Liver (tissue), 9 donors: Measurements from ENCODE around the gene CCDC78. TPM values are rescaled to one million over a fixed set of nuclear protein-coding genes. Genes with fewer than 3 reads are reported as not detected.

Experiments
- DNase-seq: peaks from one replicate; pipeline ENCODE4 v3.0.0-alpha.2; 2017; ENCODE audit warnings: low spot score
- H3K27ac ChIP-seq, 2 donors: one replicate each; pipeline ENCODE4 v1.7.0; 2013; ENCODE audit warnings: inconsistent platforms in 2 of 2, low read length in 2 of 2, control low read depth in 1 of 2, low read depth in 1 of 2, mild to moderate bottlenecking in 1 of 2
- H3K27me3 ChIP-seq, 4 donors: one replicate each; pipeline versions ENCODE4 v1.6.1 to v1.7.0; 2013; ENCODE audit warnings: low read length in 3 of 4, inconsistent platforms in 1 of 4, mild to moderate bottlenecking in 1 of 4, moderate library complexity in 1 of 4; ENCODE audit not compliant: control insufficient read depth in 4 of 4, insufficient read depth in 4 of 4
- H3K36me3 ChIP-seq, 4 donors: one replicate each; pipeline versions ENCODE4 v1.6.1 to v1.7.0; 2013; ENCODE audit warnings: low read length in 3 of 4, mild to moderate bottlenecking in 3 of 4, low read depth in 1 of 4, moderate library complexity in 1 of 4; ENCODE audit not compliant: control insufficient read depth in 4 of 4, insufficient read depth in 3 of 4
- H3K4me1 ChIP-seq, 4 donors: one replicate each; pipeline versions ENCODE4 v1.6.1 to v1.7.0; 2013; ENCODE audit warnings: low read length in 3 of 4, mild to moderate bottlenecking in 3 of 4, moderate library complexity in 1 of 4; ENCODE audit not compliant: control insufficient read depth in 4 of 4, insufficient read depth in 4 of 4
- H3K4me3 ChIP-seq, 3 donors: one replicate each; pipeline versions ENCODE4 v1.6.1 to v1.7.0; 2013; ENCODE audit warnings: low read length in 3 of 3, control low read depth in 1 of 3, low read depth in 1 of 3, mild to moderate bottlenecking in 1 of 3
- H3K9ac ChIP-seq, 2 donors: one replicate each; pipeline ENCODE4 v1.7.0; 2013; ENCODE audit warnings: low read length in 2 of 2, mild to moderate bottlenecking in 2 of 2, moderate library complexity in 2 of 2, control low read depth in 1 of 2, low read depth in 1 of 2
- H3K9me3 ChIP-seq, 4 donors: one replicate each; pipeline versions ENCODE4 v1.6.1 to v1.7.0; 2013; ENCODE audit warnings: low read length in 3 of 4; ENCODE audit not compliant: control insufficient read depth in 4 of 4
- EGR1 ChIP-seq, 2 donors: IDR thresholded peaks; 2 replicates each; pipeline ENCODE4 v1.6.1; 2016 to 2018; ENCODE audit warnings: antibody characterized with exemption in 2 of 2, low read depth in 2 of 2
- FOXA1 ChIP-seq: IDR thresholded peaks from 2 replicates; pipeline ENCODE4 v1.6.1; 2016; ENCODE audit warnings: antibody characterized with exemption
- FOXA2 ChIP-seq: IDR thresholded peaks from 2 replicates; pipeline ENCODE4 v1.6.1; 2016; ENCODE audit warnings: antibody characterized with exemption
- GABPA ChIP-seq, 2 donors: IDR thresholded peaks in 1 of 2; conservative IDR thresholded peaks in 1 of 2; 2 replicates each; pipeline ENCODE4 v1.6.1; 2016; ENCODE audit warnings: antibody characterized with exemption in 2 of 2, mild to moderate bottlenecking in 1 of 2, moderate library complexity in 1 of 2
- HNF4A ChIP-seq, 2 donors: conservative IDR thresholded peaks; 2 replicates each; pipeline ENCODE4 v1.6.1; 2016; ENCODE audit warnings: antibody characterized with exemption in 2 of 2, mild to moderate bottlenecking in 2 of 2
- HNF4G ChIP-seq: IDR thresholded peaks from 2 replicates; pipeline ENCODE4 v1.6.1; 2016; ENCODE audit warnings: antibody characterized with exemption
- JUND ChIP-seq, 2 donors: IDR thresholded peaks; 2 replicates each; pipeline ENCODE4 v1.6.1; 2016; ENCODE audit warnings: antibody characterized with exemption in 2 of 2
- NR2F2 ChIP-seq: IDR thresholded peaks from 2 replicates; pipeline ENCODE4 v1.6.1; 2016; ENCODE audit warnings: antibody characterized with exemption
- RAD21 ChIP-seq, 2 donors: IDR thresholded peaks; 2 replicates each; pipeline ENCODE4 v1.6.1; 2016; ENCODE audit warnings: antibody characterized with exemption in 2 of 2, mild to moderate bottlenecking in 2 of 2
- RXRA ChIP-seq, 2 donors: IDR thresholded peaks; 2 replicates each; pipeline ENCODE4 v1.6.1; 2017 to 2018; ENCODE audit warnings: antibody characterized with exemption in 2 of 2, mild to moderate bottlenecking in 1 of 2
- SP1 ChIP-seq: IDR thresholded peaks from 2 replicates; pipeline ENCODE4 v1.6.1; 2018; ENCODE audit warnings: antibody characterized with exemption, mild to moderate bottlenecking
- TAF1 ChIP-seq: conservative IDR thresholded peaks from 2 replicates; pipeline ENCODE4 v1.6.1; 2016; ENCODE audit warnings: antibody characterized with exemption, mild to moderate bottlenecking
- YY1 ChIP-seq: IDR thresholded peaks from 2 replicates; pipeline ENCODE4 v1.6.1; 2016; ENCODE audit warnings: antibody characterized with exemption, mild to moderate bottlenecking
- WGBS: extraction: QIAGEN DNeasy Blood & Tissue Kit; methylation state at CpG from one replicate; pipeline ENCODE4 v1.1.7; 2013; 5-methylcytosine and 5-hydroxymethylcytosine counted together
- polyA plus RNA-seq, 2 donors: library from polyadenylated mRNA; stranded (reverse) in 1 of 2; unstranded in 1 of 2; fragments of 200-250 nt in 1 of 2; fragments of >200 nt in 1 of 2; fragmentation: Nextera tagmentation in 1 of 2; extraction: Ambion mirVana in 1 of 2; gene quantifications; one replicate each; pipeline versions ENCODE4 v1.2.1 to v1.2.3, GENCODE V29; 2013 to 2015
- total RNA-seq, 2 donors: library from RNA; depleted of rRNA; stranded (reverse); fragments of >200 nt; gene quantifications; one replicate each; pipeline ENCODE4 v1.2.3, GENCODE V29; 2014
- TF ChIP-seq, protein P1 (sequence below): IDR thresholded peaks from 2 replicates; pipeline ENCODE4 v1.6.1; 2016; ENCODE audit warnings: antibody characterized with exemption
- TF ChIP-seq, protein P2 (sequence below): IDR thresholded peaks from 2 replicates; pipeline ENCODE4 v1.6.1; 2016; ENCODE audit warnings: antibody characterized with exemption, mild to moderate bottlenecking
- TF ChIP-seq, protein P3 (sequence below): IDR thresholded peaks from 2 replicates; pipeline ENCODE4 v1.6.1; 2016; ENCODE audit warnings: antibody characterized with exemption
- TF ChIP-seq, protein P4 (sequence below): IDR thresholded peaks from 2 replicates; pipeline ENCODE4 v1.6.1; 2016; ENCODE audit warnings: antibody characterized with exemption
- TF ChIP-seq, protein P5 (sequence below): fragments of 150-350 bp; IDR thresholded peaks from 2 replicates; pipeline ENCODE4 v1.5.1; 2017; ENCODE audit warnings: improper control_type of control experiment, low read depth, low read length; ENCODE audit not compliant: missing input control
- donor health status: healthy.
- donor health status: healthy.
- donor health status: healthy.
- donor health status: healthy.
- donor health status: healthy.

Gene CCDC78
- total and polyA plus RNA-seq, 4 donors = 0.05 to 0.28 (median 0.08) TPM; not detected in 1

DNA sequence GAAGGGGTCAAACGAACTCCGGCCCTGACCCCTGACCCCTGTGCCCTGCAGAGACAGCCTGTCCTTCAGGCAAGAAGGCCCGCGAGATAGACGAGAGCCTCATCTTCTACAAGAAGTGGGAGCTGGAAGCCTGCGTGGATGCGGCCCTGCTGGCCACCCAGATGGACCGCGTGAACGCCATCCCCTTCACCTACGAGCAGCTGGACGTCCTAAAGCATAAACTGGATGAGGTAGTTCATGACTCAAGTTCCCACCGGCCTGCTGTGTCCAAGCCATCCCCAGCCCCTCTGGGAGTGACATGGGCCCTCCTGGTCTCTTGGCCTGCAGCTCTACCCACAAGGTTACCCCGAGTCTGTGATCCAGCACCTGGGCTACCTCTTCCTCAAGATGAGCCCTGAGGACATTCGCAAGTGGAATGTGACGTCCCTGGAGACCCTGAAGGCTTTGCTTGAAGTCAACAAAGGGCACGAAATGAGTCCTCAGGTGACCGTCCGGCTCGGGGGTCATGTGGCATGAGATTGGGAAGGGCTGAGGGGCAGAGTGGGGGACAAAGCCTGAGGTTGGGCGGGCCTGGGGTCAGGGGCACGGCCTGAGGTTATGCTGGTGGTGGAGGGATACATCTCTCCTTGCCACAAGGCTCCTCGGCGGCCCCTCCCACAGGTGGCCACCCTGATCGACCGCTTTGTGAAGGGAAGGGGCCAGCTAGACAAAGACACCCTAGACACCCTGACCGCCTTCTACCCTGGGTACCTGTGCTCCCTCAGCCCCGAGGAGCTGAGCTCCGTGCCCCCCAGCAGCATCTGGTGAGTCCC, 40.0 kb upstream of the CCDC78 start:
- Histone ChIP-seq H3K9ac (no peak overlapping the region), H3K36me3 (no peaks in the 10 kb centered on the region), H3K27ac (no peak overlapping the region), H3K27me3 (peaks cover 0 to 3% (median 0%) of the 10 kb centered on the region in 4 donors), H3K9me3 (no peaks in the 10 kb centered on the region), H3K4me3 (no peak overlapping the region), H3K4me1 (peaks cover 0 to 1% (median 0%) of the 10 kb centered on the region in 4 donors)
- no peak for DNase-seq
- TF ChIP-seq, protein P1, sequence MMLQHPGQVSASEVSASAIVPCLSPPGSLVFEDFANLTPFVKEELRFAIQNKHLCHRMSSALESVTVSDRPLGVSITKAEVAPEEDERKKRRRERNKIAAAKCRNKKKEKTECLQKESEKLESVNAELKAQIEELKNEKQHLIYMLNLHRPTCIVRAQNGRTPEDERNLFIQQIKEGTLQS = no peak
- TF ChIP-seq YY1 (no peak), GABPA (IDR thresholded peaks at IDR 0.05 in 1 of 2, conservative IDR thresholded peaks at IDR 0.05 in 1 of 2) (no peak), EGR1 (IDR thresholded peaks at IDR 0.05; ENCODE audit: low read depth in 2 of 2) (no peak), FOXA2 (no peak), NR2F2 (no peak)
- TF ChIP-seq, protein P2, sequence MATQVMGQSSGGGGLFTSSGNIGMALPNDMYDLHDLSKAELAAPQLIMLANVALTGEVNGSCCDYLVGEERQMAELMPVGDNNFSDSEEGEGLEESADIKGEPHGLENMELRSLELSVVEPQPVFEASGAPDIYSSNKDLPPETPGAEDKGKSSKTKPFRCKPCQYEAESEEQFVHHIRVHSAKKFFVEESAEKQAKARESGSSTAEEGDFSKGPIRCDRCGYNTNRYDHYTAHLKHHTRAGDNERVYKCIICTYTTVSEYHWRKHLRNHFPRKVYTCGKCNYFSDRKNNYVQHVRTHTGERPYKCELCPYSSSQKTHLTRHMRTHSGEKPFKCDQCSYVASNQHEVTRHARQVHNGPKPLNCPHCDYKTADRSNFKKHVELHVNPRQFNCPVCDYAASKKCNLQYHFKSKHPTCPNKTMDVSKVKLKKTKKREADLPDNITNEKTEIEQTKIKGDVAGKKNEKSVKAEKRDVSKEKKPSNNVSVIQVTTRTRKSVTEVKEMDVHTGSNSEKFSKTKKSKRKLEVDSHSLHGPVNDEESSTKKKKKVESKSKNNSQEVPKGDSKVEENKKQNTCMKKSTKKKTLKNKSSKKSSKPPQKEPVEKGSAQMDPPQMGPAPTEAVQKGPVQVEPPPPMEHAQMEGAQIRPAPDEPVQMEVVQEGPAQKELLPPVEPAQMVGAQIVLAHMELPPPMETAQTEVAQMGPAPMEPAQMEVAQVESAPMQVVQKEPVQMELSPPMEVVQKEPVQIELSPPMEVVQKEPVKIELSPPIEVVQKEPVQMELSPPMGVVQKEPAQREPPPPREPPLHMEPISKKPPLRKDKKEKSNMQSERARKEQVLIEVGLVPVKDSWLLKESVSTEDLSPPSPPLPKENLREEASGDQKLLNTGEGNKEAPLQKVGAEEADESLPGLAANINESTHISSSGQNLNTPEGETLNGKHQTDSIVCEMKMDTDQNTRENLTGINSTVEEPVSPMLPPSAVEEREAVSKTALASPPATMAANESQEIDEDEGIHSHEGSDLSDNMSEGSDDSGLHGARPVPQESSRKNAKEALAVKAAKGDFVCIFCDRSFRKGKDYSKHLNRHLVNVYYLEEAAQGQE = no peak
- 87% methylated on average over 29 of the region's 29 CpGs for WGBS

DNA sequence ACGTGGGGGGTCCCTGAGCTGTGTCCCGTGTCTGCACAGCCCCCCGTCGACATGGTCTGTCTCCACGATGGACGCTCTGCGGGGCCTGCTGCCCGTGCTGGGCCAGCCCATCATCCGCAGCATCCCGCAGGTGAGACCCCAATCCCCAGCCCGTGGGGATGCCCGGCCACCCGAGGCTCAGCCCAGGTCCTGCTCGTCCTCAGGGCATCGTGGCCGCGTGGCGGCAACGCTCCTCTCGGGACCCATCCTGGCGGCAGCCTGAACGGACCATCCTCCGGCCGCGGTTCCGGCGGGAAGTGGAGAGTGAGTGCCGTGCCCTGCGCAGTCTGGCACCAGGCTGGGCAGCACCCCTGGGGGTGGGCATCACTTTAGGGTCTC, 39.2 kb upstream of the CCDC78 start:
- no peak for DNase-seq
- H3K27ac ChIP-seq = no peak overlapping the region
- no peak for TF ChIP-seq RAD21 (IDR thresholded peaks at IDR 0.05)
- TF ChIP-seq YY1 = no peak
- TF ChIP-seq HNF4G = no peak
- TF ChIP-seq, protein P2 = no peak
- TF ChIP-seq NR2F2 = no peak
- no peak for TF ChIP-seq SP1
- no peak for TF ChIP-seq TAF1
- TF ChIP-seq, protein P3, sequence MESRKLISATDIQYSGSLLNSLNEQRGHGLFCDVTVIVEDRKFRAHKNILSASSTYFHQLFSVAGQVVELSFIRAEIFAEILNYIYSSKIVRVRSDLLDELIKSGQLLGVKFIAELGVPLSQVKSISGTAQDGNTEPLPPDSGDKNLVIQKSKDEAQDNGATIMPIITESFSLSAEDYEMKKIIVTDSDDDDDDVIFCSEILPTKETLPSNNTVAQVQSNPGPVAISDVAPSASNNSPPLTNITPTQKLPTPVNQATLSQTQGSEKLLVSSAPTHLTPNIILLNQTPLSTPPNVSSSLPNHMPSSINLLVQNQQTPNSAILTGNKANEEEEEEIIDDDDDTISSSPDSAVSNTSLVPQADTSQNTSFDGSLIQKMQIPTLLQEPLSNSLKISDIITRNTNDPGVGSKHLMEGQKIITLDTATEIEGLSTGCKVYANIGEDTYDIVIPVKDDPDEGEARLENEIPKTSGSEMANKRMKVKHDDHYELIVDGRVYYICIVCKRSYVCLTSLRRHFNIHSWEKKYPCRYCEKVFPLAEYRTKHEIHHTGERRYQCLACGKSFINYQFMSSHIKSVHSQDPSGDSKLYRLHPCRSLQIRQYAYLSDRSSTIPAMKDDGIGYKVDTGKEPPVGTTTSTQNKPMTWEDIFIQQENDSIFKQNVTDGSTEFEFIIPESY = no peak
- no peak for TF ChIP-seq JUND (IDR thresholded peaks at IDR 0.05)
- TF ChIP-seq, protein P4, sequence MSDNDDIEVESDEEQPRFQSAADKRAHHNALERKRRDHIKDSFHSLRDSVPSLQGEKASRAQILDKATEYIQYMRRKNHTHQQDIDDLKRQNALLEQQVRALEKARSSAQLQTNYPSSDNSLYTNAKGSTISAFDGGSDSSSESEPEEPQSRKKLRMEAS = no peak
- TF ChIP-seq, protein P1 = no peak
- TF ChIP-seq FOXA2 = no peak
- no peak for TF ChIP-seq FOXA1
- TF ChIP-seq HNF4A (conservative IDR thresholded peaks at IDR 0.05) = no peak
- no peak for TF ChIP-seq EGR1 (IDR thresholded peaks at IDR 0.05; ENCODE audit: low read depth in 2 of 2)
- TF ChIP-seq, protein P5, sequence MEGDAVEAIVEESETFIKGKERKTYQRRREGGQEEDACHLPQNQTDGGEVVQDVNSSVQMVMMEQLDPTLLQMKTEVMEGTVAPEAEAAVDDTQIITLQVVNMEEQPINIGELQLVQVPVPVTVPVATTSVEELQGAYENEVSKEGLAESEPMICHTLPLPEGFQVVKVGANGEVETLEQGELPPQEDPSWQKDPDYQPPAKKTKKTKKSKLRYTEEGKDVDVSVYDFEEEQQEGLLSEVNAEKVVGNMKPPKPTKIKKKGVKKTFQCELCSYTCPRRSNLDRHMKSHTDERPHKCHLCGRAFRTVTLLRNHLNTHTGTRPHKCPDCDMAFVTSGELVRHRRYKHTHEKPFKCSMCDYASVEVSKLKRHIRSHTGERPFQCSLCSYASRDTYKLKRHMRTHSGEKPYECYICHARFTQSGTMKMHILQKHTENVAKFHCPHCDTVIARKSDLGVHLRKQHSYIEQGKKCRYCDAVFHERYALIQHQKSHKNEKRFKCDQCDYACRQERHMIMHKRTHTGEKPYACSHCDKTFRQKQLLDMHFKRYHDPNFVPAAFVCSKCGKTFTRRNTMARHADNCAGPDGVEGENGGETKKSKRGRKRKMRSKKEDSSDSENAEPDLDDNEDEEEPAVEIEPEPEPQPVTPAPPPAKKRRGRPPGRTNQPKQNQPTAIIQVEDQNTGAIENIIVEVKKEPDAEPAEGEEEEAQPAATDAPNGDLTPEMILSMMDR = no peak
- TF ChIP-seq RXRA (IDR thresholded peaks at IDR 0.05) = no peak
- no peak for TF ChIP-seq GABPA (IDR thresholded peaks at IDR 0.05 in 1 of 2, conservative IDR thresholded peaks at IDR 0.05 in 1 of 2)
- no peak overlapping the region for H3K4me3 ChIP-seq
- no peaks in the 10 kb centered on the region for H3K36me3 ChIP-seq
- no peaks in the 10 kb centered on the region for H3K9me3 ChIP-seq
- H3K27me3 ChIP-seq = peaks cover 0 to 3% (median 0%) of the 10 kb centered on the region in 4 donors
- peaks cover 0 to 1% (median 0%) of the 10 kb centered on the region in 4 donors for H3K4me1 ChIP-seq
- 93% methylated on average over 29 of the region's 29 CpGs for WGBS
- no peak overlapping the region for H3K9ac ChIP-seq
